Prostate gland (tissue), 2 donors: Measurements from ENCODE around the gene PFKP.

ENCODE experiments used
- POLR2A ChIP-seq: fragments of 450-650 bp; IDR thresholded peaks from one replicate; pipeline ENCODE4 v1.6.1; 2016; ENCODE audit warnings: antibody characterized with exemption, mild to moderate bottlenecking
- POLR2AphosphoS5 ChIP-seq: sonication (generic); formaldehyde crosslinking; IDR thresholded peaks from one replicate; pipeline ENCODE4 v1.6.1; 2017; ENCODE audit warnings: antibody characterized with exemption
- TF ChIP-seq, protein P1 (sequence below), 4 experiments: fragments of 200-600 bp in 2 of 4; fragments of 450-650 bp in 2 of 4; sonication (generic) in 2 of 4; IDR thresholded peaks; 1 replicate in 3 of 4; 2 replicates in 1 of 4; pipeline ENCODE4 v1.5.1; 2016 to 2019; ENCODE audit warnings: antibody characterized with exemption in 4 of 4, mild to moderate bottlenecking in 2 of 4, moderate library complexity in 2 of 4

- no peak for TF ChIP-seq POLR2A
- TF ChIP-seq, protein P1, sequence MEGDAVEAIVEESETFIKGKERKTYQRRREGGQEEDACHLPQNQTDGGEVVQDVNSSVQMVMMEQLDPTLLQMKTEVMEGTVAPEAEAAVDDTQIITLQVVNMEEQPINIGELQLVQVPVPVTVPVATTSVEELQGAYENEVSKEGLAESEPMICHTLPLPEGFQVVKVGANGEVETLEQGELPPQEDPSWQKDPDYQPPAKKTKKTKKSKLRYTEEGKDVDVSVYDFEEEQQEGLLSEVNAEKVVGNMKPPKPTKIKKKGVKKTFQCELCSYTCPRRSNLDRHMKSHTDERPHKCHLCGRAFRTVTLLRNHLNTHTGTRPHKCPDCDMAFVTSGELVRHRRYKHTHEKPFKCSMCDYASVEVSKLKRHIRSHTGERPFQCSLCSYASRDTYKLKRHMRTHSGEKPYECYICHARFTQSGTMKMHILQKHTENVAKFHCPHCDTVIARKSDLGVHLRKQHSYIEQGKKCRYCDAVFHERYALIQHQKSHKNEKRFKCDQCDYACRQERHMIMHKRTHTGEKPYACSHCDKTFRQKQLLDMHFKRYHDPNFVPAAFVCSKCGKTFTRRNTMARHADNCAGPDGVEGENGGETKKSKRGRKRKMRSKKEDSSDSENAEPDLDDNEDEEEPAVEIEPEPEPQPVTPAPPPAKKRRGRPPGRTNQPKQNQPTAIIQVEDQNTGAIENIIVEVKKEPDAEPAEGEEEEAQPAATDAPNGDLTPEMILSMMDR (IDR thresholded peaks at IDR 0.05): no peak
- no peak for TF ChIP-seq POLR2AphosphoS5
These were observed 6.9 kb downstream of the PFKP start for GRCh38 chr10:3074145-3074665.
